ENCODE data around the gene TLCD1.
A peak's percentile ranks its signal among the peaks of the same experiment; 100 is the strongest.
"Not testable (repeated sequence)": the region's sequence is repeated elsewhere in the genome, so short reads cannot be mapped to it uniquely, and the experiment has no call there.

Gene TLCD1

DNA sequence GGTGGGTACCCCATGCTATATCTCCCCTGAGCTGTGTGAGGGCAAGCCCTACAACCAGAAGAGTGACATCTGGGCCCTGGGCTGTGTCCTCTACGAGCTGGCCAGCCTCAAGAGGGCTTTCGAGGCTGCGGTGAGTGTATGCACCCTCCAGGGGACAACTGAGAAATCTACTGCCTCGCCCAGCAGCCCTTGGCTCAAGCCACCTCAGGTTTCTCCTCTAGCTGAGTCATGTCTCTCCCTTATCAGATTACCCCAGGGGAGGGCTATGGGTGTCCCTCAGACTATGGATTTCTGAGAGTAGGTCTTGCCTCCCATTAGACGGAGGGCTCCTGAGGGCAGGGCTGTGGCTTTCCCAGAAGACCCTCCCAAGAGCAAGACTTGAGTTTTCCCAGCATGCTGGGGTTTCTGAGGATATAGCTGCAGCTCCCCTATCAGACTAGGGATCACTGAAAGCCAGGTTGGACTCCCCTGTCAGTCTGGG lies 9.2 kb upstream of the TLCD1 start:
- no peak overlapping the region for H3K27ac ChIP-seq
- no peak for DNase-seq (ENCODE audit: low read depth, low spot score)

- H3K27ac ChIP-seq = no peak overlapping the region
- DNase-seq (ENCODE audit: low read depth, low spot score) = no peak
These were observed 8.7 kb upstream of the TLCD1 start for GRCh38 chr17:28734712-28735241.

- H3K27ac ChIP-seq = no peak overlapping the region
- no peak for DNase-seq (ENCODE audit: low read depth, low spot score)
These were observed 7.3 kb upstream of the TLCD1 start for GRCh38 chr17:28733346-28733745.

DNA sequence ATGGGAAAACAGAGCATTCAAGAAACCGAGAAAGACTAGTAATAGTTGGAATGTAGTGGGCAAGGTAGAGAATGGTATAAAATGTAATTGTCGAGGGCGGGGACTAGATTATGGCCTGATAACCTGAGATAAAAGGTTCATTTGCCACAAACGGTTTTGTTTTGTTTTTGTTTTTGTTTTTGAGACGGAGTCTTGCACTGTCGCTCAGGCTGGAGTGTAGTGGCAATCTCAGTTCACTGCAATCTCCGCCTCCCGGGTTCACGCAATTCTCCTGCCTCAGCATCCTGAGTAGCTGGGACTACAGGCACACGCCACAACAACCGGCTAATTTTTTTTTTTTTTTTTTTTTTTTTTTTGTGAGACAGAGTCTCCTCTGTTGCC lies 3.9 kb upstream of the TLCD1 start:
- no peak overlapping the region for H3K27ac ChIP-seq
- no peak for DNase-seq (ENCODE audit: low read depth, low spot score)

DNA sequence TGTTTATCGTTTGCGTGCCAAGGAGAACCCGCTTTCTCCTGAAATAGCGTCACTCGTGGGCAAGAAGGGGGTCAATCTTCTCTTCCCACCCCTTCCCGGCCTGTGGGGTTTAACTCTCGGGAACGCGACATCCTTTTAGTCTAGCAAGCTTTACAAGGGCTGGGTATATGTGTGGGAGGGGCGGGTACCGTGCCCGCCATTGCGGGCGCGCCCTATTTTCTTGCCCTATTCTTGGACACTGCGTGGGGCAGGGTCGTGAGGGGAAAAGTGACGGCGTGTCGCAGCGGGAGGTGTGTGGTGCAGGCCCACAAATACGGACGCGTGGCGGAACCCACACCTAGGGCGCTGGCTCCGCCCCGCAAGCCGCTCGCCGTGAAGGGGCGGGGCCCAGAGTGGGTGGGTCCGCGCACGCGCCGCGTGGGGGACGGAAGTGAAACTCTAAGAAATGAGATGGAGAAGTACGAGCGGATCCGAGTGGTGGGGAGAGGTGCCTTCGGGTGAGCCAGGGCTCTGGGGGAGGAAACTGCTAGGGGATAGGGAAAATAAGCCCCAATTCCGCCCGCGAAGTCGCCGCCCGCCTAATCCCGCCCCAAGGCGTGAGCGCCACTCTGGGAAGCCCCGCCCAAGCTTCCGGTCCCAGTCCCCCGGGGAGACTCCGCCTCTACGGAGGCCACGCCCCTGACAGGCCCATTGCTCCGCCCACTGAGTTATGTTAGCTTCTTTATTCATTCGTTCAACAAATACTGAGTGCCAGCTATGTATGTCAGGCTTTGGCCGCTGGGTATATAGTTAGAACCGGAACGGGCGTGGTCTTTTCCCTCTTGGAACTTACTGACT lies 2.5 kb upstream of the TLCD1 start, which contains the start of gene NEK8:
NEK8 (plus strand) TSS at position 425 of the 837 bp plus-strand sequence; CDS start at position 451, 26 bp downstream.
- peak within 1 kb of the TSS; percentile 99 for H3K27ac ChIP-seq
- DNase-seq (ENCODE audit: low read depth, low spot score) = peak; percentile 87

DNA sequence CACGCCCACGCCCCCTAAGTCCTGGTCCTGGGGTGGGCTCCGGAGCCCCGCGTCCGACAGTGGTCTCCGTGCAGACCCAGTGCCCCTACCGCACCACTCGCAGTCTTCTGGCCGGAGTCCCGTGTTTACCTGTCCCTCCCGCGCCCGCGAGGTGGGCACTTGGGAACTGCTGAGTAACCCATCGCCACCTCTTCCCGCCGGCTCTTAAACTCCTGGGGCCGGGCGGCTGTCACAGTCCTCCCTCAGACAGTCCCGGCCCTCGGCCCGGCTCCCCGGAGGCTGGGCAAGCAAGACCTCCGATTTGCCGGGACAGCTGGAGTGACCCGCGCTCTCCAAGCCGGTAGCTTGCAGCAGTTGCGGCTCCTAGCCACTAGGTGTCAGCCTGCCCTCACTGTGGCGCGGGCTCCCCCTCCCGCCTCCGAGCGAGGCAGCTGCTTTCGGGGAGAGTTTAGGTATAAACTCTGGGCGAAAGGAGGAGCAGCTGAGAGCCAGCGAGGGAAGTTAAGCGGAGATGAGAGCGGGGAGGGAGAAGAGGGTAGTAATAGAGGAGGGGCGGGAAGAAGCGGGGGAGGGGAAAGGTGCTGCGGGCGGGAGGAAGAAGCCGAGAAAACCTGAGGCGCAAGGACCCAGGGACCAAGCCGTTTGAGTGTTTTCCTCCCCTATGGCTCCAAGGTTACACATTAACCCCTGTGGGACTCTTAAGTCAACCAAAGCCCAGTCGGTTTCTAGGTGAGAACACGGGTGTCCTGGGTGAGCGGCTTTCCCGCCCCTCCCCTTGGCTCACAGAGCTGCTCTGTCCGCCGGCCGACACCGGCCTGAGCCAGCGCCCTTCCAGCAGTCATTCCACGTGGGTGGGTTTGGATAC lies 826 bp upstream of the TLCD1 start:
- H3K27ac ChIP-seq = peak overlapping the region; percentile 99

DNA sequence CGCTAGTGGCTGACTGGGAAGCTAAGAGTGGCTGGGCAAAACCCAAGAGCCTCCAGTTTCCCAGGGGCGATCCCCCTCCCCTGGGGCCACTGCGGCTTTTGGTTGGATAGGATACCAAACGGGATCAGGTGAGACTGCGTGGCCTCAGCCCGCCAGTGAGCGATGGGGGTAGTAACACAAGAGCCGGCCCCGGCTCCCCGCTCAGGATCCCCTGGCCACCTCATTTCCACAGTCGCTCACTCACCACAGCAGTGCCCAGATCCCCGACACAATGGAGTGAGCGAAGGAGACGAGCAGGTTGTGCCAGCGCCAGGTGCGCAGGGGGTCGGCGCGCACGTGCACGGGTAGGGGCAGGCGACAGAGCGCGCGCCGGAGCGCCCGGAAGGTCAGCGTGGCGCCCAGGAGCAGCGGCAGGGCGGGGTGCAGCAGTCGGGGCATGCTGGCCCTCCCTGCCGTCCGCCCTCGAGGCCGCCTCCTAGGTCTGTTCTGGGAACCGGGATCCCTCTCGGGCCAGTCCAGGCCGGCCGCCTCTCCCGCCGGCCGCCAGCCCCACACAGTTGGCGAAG lies 290 bp downstream of the TLCD1 start:
- H3K27ac ChIP-seq = peak overlapping the region; percentile 99
- DNase-seq (ENCODE audit: low read depth, low spot score) = no peak

More for the DNA sequence above, 826 bp upstream of the TLCD1 start:
- DNase-seq (ENCODE audit: low read depth, low spot score) = peak; percentile 78

DNA sequence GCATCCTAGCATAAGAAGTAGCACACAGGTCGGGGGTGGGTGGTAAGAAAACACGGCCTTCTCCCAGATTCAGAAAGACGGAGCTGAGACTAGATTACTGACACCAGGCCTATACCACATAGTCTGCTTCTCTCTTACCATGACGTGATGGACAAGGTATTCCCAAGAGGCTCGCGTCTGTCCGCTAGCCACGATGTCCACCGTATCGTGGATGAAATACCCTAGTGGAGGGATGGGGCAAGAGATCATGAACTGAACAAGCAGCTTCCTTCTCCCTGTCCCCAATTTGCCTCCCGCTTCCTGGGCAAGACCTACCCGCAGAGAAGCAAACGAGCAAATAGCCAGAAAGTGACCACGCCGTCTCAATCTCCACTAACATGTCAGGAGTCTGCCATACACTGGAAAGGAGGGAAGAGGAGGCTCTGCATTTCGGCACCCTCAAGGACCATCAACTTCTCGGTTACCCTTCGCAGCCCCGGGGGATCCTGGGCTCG lies 820 bp downstream of the TLCD1 start:
- no peak for DNase-seq (ENCODE audit: low read depth, low spot score)

GRCh38 chr17:28724500-28725165 lies 1.4 kb downstream of the TLCD1 start:
- DNase-seq (ENCODE audit: low read depth, low spot score) = no peak
- H3K27ac ChIP-seq = peak overlapping the region; percentile 99

More for the DNA sequence above, 820 bp downstream of the TLCD1 start:
- H3K27ac ChIP-seq = peak overlapping the region; percentile 99

DNA sequence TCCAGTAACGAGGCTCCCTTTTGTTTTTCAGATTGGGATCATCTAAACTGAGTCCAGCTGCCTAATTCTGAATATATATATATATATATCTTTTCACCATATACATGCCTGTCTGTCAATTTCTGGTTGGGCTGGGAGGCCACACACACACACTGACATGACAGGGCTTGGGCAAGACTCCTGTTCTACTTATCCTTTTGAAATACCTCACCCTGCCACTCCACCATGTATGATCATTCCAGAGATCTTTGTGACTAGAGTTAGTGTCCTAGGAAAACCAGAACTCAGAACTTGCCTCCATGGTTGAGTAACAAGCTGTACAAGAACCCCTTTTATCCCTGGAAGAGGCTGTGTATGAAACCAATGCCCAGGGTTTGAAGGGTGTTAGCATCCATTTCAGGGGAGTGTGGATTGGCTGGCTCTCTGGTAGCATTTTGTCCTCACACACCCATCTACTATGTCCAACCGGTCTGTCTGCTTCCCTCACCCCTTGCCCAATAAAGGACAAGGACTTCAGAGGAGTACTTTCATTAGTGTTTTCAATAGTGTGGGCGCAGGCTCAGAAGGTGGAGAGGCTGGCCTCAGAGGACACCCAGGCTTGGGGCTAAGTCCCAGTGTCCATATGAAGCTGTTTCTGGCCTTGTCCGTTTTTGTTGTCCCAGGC lies 2.1 kb downstream of the TLCD1 start:
- DNase-seq (ENCODE audit: low read depth, low spot score) = not testable (repeated sequence)
- peak overlapping the region; percentile 99 for H3K27ac ChIP-seq

GRCh38 chr17:28723159-28723835 lies 2.7 kb downstream of the TLCD1 start:
- peak overlapping the region; percentile 99 for H3K27ac ChIP-seq
- DNase-seq (ENCODE audit: low read depth, low spot score) = no peak

DNA sequence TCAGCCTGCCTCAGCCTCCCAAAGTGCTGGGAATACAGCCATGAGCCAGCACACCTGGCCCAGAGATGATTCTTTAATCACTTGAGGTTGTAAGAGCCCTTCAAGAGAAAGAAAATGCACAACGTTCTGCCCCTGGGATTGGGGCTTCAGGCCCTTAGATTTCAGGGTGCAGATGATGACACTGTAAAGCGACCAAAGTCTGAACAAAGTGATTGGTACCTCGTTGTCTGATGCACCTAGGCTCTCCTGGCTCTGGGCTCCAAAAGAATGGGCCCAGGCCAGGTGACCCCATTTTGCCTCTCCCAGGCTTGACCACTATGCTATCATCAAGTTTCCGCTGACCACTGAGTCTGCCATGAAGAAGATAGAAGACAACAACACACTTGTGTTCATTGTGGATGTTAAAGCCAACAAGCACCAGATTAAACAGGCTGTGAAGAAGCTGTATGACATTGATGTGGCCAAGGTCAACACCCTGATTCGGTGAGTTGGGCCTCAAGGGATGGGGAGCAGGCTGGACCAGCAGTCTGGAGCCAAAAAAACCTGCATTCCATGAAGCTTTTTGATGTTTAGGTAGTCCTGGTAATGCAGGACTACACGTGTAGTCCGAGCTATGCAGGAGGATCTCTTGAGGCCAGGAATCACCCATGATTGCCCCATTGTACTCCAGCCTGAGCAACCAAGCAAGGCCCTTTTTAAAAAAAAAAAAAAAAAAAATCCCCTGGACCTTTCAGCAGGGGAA lies 3.4 kb downstream of the TLCD1 start:
- no peak for DNase-seq (ENCODE audit: low read depth, low spot score)

DNA sequence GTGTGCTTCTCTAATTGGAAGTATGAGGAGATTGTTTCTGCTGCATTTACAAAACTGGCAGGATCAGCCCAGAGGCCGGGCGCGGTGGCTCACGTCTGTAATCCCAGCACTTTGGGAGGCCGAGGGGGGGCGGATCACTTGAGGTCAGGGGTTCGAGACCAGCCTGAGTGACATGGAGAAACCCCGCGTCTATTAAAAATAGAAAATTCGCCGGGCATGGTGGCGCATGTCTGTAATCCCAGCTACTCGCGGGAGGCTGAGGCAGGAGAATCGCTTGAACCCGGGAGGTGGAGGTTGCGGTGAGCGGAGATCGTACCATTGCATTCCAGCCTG lies 5.1 kb downstream of the TLCD1 start:
- peak overlapping the region; percentile 99 for H3K27ac ChIP-seq
- DNase-seq (ENCODE audit: low read depth, low spot score) = not testable (repeated sequence)

More for the DNA sequence above, 3.4 kb downstream of the TLCD1 start:
- peak overlapping the region; percentile 99 for H3K27ac ChIP-seq

DNA sequence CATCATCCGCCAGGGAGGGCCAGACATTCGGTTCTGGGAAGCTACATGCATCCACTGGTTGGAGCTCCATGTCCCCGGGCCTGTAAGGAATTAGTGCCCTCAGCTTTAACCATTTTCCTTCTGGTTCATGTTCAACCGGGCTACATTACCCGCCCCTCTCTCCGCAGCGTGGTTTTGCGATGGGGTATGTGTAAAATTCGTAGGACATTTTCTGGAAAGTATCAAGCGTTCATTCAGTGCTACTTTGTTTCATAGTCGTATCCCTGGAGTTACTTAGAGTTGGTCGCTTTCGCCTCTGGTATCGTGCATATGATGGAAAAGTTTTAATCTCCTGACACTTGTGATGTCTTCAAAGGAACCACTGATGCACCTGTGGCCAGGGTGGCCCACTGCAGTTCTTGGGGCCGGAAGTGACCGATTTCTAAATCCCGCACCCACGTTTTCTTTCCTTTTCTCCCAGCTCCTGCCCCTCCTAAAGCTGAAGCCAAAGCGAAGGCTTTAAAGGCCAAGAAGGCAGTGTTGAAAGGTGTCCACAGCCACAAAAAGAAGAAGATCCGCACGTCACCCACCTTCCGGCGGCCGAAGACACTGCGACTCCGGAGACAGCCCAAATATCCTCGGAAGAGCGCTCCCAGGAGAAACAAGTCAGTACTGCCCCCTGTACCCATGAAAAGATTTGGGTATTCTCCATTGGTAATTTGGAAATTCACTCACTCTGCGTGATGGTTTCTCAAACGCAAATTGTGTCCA lies 5.6 kb downstream of the TLCD1 start:
- no peak for DNase-seq (ENCODE audit: low read depth, low spot score)
- peak overlapping the region; percentile 99 for H3K27ac ChIP-seq

DNA sequence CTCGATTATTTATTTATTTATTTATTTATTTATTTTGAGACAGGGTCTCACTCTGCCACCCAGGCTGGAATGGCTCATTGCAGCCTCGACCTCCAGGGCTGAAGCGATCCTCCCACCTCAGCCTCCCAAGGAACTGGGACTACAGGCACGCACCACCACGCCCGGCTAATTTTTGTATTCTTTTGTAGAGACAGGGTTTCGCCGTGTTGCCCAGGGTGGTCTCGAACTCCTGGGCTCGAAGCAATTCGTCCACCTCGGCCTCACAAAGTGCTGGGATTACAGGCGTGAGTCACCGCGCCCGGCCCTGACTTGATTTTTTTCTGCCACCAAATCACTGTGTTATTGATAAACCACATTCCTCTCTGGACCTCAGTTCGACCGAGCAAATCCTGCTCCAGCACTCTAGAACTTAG lies 7.0 kb downstream of the TLCD1 start:
- DNase-seq (ENCODE audit: low read depth, low spot score) = no peak

GRCh38 chr17:28718333-28719020 lies 7.6 kb downstream of the TLCD1 start:
- peak overlapping the region; percentile 99 for H3K27ac ChIP-seq
- DNase-seq (ENCODE audit: low read depth, low spot score) = no peak

More for the DNA sequence above, 7.0 kb downstream of the TLCD1 start:
- peak overlapping the region; percentile 99 for H3K27ac ChIP-seq
